ENCODE measurements around the gene CHCHD6.

GRCh38 chr3:126873416-126873815 is 169.4 kb downstream of the CHCHD6 start:
- TF ChIP-seq, protein P1, sequence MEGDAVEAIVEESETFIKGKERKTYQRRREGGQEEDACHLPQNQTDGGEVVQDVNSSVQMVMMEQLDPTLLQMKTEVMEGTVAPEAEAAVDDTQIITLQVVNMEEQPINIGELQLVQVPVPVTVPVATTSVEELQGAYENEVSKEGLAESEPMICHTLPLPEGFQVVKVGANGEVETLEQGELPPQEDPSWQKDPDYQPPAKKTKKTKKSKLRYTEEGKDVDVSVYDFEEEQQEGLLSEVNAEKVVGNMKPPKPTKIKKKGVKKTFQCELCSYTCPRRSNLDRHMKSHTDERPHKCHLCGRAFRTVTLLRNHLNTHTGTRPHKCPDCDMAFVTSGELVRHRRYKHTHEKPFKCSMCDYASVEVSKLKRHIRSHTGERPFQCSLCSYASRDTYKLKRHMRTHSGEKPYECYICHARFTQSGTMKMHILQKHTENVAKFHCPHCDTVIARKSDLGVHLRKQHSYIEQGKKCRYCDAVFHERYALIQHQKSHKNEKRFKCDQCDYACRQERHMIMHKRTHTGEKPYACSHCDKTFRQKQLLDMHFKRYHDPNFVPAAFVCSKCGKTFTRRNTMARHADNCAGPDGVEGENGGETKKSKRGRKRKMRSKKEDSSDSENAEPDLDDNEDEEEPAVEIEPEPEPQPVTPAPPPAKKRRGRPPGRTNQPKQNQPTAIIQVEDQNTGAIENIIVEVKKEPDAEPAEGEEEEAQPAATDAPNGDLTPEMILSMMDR (conservative IDR thresholded peaks at IDR 0.05), result no peak
- TF ChIP-seq EZH2 (IDR thresholded peaks at IDR 0.05; ENCODE audit: low read depth), result no peak

Data from PC-9 (cell line).